ENCODE measurements around the gene TMA7.

GRCh38 chr3:48431224-48432029 is 8.6 kb upstream of the TMA7 start:
- TF ChIP-seq CTCF (IDR thresholded peaks at IDR 0.05) (no peak), EZH2 (IDR thresholded peaks at IDR 0.05) (no peak), EZH2phosphoT487 (IDR thresholded peaks at IDR 0.05) (no peak)

Data from neural progenitor cell (in vitro differentiated cells).